Stimulated activated CD8-positive, alpha-beta memory T cell treated with anti-CD3 and anti-CD28 coated beads, Interleukin-15, amount 100 ng/mL, for 1 hour (primary cell): ENCODE data around the gene GSTCD.
A peak's percentile ranks its signal among the peaks of the same experiment; 100 is the strongest.
"Not testable (repeated sequence)": the region's sequence is repeated elsewhere in the genome, so short reads cannot be mapped to it uniquely, and the experiment has no call there.

Experiments
- DNase-seq: peaks from one replicate; pipeline ENCODE4 v3.0.0-alpha.2; 2020; ENCODE audit warnings: low read depth

The GSTCD gene, protein sequence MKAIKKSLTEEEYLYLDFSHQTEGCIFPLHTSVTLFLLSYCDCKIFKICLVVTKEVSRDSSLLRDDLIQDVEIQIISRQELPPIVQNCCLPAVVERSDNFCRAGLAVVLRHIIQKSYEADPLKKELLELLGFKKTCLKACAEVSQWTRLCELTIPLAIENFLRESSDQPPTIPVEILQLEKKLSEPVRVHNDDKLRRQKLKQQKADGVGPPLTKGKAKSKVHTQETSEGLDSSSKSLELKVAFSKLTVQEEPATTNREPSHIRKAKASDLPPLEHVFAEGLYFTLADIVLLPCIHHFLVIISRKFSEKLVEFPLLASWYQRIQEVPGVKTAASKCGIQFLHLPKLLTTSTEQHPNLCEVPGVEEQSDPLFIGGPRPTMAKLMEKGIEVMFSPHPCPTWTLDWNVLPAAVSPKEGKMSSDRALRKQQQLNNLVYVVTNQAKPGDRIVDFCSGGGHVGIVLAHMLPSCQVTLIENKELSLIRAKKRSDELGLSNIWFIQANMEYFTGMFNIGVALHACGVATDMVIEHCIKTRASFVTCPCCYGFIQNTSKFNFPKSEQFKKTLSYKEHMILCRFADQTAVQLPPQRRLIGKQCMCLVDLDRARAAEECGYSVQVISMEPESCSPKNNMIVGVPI

DNA sequence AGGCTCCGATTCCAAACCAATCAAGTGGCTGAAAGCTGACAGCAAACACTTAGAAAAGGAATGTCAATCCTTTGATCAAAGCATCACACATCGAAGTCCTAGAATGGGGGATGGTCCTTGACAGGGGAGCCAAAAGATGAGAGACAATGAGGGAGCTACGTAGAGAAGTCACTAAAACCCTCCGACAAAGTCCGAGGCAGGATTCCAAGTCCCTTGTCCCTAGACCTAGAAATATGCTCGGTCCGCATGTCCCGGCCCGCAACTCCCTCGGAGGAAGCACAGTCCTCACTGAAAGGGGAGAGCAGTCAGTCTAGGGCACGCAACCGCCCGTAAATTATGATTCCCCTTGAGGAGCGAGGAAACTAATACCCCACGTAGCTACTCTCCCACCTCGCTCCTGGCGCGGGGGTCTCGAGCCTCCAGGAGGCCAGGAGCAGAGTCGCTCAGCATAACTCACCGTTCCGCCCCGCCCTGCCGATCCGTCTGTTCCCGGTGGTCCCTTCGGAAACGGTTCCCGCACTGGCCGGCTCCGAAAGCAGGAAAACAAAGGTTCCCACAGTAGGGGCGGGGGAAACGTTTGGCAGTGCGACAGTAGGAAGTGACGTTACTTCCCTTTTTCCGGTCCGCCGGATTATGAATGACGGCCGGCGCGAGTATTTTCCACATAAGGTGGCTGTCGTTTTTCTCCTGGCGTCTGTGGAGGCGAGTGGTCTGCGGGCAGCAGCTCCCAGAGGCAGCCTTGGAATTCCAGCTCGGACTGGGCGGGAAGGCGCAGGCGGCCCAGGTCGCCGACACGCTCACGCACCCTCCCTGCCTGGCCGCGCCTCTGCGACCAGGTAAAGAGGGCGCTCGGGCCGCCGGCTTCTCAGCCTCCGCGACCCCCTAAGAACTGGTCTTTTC lies at the start of gene GSTCD, which contains the start of gene INTS12:
Gene GSTCD, plus strand, starts transcription at position 604 of the 900 bp plus-strand sequence. CDS start 8,830 bp downstream, outside the sequence.
Gene INTS12, minus strand, starts transcription at position 509 of the 900 bp plus-strand sequence. CDS start 8,684 bp downstream, outside the sequence.
- DNase-seq = peak; percentile 77

DNA sequence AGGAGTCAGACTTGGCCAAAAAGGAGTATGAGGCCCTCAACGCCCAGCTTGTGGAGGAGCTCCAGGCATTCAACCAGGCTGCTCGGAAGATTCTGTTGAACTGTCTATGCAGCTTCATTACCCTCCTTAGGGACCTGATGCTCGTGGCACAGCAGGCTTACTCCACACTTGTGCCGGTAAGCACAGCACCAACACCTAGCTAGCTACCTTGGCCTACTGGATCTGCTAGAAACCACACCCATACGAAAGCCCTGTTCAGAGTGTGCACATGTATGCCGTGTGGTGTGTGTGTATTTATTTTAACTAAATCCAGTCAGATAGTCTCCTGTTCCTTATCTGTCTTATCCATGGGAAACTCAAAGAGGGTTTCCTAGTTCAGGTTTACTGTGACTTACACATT lies 49.4 kb upstream of the GSTCD start:
- no peak for DNase-seq

DNA sequence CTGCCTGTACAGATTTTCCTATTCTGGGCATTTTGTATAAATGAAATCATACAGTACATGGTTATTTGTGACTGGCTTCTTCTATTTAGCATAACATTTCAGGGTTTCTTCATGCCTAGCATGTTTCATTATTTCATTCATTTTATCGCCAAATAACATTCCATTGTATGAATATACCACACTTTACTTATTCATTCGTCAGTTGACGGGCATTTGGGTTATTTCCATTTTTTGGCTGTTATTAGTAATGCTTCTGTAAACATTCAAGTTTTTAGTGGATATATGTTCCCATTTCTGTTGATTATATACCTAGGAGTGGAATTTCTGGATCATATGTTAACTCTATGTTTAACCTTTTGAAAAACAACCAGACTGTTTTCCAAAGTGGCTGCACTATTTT lies 47.6 kb upstream of the GSTCD start:
- DNase-seq = no peak

DNA sequence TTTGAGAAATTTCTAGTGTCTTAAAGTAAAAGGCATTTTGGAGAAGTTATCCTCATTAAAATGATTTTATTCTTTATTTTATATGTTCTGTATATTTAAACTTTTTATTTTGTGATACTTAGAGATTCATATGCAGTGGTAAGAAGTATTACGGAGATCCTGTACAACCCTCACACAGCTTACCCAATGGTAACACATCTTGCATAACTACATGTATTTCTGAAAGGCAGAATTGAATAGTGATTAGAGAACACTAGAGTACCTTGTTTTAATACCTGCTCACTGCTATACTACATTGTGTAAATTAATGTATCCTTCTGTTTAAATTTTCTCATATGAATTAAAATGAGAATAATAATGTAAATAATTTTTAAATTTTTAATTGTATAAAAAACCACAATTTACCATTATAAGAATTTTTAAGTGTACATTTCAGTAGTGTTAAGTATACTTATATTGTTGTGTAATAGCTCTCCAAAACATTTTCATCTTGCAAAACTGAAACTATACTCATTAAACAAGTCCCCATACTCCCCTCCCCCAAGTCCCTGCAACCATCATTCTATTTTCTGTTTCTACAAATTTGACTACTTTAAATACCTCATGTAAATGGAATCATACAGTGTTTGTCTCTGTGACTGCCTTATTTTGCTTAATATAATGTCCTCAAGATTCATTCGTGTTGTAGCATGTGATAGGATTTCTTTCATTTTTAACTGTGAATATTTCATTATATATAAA lies 45.5 kb upstream of the GSTCD start:
- no peak for DNase-seq

DNA sequence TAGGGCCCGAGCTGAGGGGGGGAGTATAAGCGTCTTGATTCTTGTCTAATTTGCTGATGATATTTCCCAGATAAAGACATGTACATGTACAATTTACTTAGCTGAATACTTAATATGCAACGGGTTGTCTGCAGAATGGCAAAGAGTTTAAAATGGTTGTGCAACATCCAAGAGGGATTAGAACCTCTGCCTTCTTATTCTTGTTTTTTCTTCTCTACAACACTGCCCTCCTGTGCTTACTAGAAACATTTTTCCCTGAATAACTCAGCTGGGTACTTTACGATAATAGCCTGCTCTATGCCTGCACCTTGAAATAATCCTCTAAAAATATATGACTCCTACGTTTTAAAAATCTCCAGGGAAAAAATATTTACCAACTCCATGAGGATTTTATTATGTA lies 41.9 kb upstream of the GSTCD start:
- DNase-seq = no peak

DNA sequence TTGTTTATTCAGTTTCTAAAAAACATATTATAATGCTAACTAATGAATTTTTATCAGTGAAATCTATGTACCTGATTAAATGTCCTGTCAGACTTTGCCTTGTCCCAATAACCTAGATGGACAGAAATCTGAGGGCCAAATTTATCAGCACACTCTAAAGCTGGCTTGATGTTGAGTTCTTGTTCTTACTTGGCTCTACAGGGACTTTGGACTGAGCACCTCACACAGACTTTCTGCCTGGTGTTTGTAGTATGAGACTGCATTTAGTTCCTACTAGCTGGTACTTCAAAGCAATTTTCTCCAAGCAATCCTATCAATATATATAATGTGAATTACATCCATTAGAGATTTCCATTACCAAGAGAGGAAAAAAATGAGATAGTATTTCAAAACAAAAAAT lies 37.9 kb upstream of the GSTCD start:
- no peak for DNase-seq

DNA sequence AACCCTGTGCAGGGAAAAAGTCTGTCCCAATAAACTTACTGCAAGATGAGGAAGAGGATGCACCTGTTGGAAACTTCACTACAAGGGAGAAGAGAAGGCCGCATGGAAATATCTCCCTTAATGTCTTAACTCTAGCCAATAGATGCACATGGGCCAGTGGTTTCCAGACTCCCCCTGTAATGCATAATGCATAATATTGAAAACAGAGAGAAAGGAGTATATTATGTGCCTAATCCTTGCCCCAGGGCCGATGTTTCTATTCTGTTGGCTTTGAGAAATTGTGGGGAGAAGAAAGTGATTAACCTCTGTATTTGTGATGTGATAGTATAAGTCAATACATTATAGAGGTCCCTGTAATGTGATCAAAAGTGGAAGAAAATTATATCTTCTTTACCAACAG lies 37.3 kb upstream of the GSTCD start:
- DNase-seq = no peak

DNA sequence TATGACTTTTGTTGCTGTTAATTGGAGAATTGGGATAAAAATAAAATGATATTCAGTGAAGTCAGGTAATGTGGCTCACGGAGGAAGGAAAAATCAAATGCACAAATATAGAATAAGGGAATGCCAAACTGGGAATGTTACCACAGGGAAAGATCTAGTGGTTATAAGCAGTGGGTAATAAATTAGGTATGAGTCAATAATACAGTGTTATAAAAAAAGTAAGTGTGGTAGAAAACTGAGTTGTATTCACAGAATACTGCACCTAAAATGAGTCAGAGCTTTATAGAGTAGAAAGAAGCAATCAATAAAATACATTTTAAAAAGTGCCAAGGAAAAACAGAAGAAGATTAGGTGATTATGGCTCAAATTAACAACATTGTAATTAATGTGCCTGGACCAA lies 34.6 kb upstream of the GSTCD start:
- DNase-seq = no peak

DNA sequence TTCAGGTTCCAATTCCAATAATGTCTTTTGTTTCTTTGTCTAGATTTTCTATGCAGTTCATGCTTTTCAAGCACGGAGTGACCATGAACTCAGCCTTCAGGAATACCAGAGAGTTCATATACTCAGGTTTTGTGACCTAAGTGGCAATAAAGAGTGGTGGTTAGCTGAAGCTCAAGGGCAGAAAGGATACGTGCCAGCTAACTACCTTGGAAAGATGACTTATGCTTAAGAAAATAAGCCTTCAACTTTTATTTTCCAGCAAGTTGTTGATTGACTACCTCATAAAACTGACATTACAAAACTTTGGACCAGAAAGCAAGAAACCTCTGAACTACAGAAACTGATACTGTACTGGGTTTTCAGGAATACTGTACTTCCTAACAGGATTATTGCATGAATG lies 30.9 kb upstream of the GSTCD start:
- DNase-seq = no peak

DNA sequence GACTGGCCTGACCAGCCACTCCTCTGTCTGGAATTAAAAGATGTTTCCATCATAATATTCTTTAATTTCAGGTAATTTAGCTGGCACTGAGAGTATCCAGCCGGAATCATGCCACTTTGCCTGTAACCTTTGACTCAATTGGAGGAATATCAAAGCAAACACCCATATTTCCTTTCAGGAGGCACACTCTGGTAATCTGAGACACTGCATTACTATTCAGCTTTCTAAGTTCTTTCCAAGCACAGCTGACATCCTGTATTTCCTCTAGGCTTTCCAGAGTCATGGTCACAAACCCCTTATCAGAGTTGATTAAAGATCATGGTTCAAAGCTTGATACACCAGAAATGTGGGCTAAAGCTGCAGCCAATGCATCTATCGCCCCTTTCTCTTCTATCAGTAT lies 29.4 kb upstream of the GSTCD start:
- DNase-seq = no peak

DNA sequence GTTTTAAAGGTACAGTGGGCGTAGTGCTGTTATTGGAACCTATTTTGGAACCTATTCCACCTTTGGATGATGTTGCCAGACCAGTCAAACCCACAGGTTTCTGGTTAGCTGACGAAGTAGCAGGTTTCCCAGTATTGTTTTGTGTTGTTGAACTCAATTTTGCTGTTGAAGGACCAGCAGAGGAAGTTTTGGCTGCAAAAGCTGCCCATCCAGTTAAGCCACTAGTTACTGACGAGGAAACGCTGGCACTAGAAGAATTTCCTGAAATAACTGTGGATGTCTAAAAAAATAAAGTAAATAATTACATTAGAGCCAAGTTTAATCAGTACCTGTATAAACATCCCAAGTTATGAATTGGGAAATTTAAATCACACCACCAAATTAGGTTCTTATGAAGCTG lies 25.5 kb upstream of the GSTCD start:
- no peak for DNase-seq

DNA sequence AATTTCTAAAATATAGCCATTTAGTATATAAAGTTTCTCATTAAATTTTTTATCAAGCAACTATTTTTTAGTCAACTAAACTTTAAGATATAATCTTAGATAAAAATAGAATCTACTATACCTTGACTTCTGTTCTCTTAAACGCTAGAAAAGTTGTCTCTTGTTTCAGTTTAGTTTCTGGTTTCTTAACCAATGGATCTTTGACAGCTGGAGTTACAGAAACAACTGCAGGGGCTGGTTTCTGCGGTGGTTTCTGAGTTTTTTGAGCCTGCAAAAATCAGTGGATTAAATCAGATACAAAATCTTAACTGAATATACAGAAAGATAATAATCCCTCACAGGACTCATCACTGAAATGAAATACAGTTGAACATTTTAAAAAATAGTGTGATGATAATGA lies 22.0 kb upstream of the GSTCD start:
- no peak for DNase-seq

DNA sequence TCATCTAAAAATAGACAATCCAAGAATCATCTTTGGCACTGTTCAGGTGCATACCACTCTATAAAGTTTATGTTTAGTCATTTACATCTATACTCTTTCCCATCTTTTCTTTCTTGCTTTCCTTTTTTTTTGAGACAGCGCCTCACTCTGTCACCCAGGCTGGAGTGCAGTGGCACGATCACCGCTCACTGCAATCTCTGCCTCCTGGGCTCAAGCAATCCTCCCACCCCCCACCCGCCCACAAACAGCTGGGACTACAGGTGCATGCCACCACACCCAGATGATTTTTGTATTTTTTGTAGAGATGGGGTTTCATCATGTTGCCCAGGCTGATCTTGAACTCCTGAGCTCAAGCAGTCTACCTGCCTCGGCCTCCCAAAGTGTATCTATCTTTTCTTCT lies 13.8 kb upstream of the GSTCD start:
- not testable (repeated sequence) for DNase-seq

DNA sequence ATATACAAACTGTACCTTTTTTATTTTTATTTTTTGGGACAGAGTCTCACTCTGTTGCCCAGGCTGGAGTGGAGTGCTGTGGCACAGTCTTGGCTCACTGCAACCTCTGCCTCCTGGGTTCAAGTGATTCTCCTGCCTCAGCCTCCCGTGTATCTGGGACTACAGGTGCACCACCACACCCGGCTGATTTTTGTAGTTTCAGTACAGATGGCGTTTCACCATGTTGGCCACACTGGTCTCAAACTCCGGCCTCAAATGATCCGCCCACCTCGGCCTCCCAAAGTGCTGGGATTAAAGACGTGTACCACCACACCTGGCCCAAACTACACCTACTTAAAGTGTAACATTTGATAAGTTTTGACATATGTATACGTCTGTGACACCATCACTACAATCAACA lies 12.8 kb upstream of the GSTCD start:
- DNase-seq = not testable (repeated sequence)

DNA sequence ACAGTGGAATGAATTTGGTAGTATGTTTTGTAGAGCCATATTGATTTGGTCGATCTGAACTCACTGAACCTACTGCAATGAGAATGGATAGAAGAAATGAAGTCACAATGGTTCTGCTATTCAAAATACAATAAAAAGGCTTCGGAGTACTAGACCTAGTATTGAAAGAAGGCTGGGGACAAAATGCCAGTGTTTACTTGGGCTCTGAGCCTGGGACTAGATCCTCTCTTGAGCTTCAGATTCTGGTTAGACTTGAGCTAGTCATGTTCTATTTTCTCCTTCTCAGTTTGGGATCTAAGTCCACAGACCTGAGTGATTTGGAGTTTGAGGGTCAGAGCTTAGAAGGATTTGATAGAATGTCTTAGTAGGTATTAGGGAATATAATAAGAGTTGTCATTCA lies 10.0 kb upstream of the GSTCD start:
- DNase-seq = no peak

DNA sequence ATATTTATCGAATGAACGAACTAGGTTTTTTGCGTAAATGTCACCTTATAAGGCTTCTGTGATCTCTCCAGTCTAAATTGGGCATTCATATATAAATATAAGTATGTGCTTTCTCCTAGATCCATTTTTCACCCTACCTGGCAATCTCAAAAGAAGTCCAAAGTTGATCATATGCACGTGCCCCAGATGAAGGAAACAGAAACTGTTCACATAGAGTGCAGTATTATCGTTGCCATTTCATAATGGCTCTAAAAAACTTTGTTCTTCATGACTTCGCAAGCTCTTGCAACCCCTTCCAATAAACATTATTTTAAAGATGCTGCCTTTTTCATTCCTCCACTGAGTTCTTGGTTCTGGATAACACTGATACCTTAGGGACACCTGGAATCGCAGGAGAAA lies 803 bp upstream of the GSTCD start:
- DNase-seq = no peak

DNA sequence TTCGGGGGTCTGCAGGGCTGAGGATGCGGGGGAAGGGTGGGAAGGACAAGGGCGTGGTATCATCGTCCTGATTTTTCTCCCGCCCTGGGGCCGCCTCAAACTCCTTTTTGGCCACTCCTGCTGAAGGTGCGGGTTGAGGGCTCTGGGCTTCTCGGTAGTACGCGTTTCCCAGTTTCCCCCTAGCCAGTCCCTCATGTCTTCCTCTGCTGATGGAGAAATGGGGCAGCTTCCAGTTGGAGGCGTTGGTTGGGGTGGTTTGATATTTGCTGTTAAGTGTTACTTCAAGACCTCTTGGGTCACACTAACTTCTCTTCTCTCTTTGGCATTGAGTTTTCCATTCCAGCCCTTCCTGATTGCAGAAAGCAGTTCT lies 482 bp downstream of the GSTCD start:
- no peak for DNase-seq

DNA sequence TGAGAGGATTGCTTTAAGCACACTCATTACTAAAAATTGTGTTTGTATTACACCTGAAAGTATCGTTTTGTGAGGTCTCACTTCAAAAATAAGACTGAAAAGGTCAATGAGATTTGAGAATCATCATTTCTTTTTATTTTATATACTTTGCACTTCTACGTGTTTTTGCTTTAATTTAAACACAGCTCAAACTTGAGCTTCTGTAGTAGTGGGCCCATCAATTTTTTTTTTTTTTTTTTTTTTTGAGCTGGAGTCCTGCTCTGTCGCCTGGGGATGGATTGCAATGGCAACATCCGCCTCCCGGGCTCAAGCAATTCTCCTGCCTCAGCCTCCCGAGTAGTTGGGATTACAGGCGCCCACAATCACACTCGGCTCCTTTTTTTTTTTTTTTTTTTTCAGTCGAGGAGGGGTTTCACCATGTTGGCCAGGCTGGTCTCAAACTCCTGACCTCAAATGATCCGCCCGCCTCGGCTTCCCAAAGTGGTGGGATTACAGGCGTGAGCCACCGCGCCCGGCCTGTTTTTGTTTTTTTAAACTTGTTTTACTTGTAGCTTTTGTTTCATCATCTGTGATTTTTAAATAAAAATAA lies 1.5 kb downstream of the GSTCD start:
- no peak for DNase-seq

DNA sequence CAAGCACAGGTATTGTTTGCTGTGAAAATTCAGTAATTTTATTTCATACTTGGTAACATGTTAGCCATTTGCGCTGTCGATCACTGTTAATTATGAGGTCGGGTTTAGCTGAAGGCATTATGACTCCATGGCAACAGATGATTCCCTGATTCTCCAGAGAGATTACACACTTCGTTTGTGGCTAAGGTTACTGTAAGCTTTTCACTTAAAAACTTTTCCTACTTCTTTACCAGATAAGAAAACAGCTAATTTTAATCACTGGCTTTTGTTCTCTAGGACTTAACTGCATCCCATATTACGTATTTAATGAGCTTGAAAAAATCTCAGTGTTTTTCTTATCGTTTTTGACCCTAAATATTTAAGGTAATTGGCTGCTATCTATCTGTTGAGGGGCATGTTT lies 2.1 kb downstream of the GSTCD start:
- DNase-seq = no peak

DNA sequence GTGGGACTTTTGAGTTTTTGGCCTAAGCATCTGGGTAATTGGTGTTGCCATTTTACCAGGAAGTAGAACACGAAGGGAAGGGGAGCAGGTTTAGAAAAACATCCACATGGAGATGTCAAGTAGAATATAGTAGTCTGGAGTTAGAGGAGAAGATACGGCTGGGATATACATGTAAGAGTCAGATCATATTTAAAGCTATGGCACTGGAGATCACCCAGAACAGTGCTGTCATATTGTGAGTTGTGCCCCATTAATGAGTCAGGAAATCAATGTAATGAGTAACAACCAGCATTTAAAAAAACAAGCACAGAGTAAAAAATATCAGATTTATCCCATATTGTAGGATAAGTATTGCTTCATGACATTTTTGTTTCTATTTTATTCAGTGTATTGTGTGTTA lies 4.2 kb downstream of the GSTCD start:
- DNase-seq = no peak

DNA sequence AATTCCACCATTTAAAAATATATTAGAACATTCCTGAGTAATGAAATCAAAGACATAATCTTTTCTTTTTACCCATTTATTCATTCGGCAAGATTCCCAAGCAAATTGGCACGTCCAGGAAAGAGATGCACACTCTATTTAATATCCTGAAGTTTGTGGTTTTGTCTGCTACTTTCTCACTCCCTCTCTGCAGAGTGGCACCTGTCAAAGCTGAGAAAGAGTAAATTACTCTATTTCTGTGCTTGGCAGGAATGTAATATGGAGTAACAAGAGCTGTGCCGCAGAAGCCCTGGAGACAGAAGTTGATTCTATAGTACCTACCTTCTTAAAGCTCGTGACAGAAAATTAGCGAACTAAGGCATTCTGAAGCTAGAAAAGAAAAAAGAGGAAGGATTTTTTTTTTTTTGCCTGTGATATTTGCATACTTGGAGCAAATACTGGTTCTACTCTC lies 5.5 kb downstream of the GSTCD start:
- no peak for DNase-seq

DNA sequence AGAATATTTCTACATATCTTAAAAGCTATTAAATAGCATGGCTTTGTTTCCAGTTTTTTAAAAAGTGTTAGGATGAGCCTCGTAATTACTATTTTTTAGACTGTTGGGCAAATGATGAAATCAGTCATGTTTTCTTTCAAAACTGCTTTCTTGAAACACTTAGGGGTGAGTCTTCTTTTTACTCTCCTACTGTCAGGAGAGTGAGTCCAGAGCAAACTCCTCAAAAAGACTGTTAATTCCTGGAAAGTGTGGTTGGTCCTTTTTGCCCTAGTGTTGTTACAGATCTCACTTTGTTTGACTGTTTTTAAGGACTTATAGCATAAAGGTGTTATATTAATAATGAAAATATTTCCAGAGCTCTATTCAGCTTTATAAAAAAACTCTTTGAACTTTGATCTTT lies 6.3 kb downstream of the GSTCD start:
- DNase-seq = no peak
